ENCODE measurements around the gene NEUROD2.

DNA sequence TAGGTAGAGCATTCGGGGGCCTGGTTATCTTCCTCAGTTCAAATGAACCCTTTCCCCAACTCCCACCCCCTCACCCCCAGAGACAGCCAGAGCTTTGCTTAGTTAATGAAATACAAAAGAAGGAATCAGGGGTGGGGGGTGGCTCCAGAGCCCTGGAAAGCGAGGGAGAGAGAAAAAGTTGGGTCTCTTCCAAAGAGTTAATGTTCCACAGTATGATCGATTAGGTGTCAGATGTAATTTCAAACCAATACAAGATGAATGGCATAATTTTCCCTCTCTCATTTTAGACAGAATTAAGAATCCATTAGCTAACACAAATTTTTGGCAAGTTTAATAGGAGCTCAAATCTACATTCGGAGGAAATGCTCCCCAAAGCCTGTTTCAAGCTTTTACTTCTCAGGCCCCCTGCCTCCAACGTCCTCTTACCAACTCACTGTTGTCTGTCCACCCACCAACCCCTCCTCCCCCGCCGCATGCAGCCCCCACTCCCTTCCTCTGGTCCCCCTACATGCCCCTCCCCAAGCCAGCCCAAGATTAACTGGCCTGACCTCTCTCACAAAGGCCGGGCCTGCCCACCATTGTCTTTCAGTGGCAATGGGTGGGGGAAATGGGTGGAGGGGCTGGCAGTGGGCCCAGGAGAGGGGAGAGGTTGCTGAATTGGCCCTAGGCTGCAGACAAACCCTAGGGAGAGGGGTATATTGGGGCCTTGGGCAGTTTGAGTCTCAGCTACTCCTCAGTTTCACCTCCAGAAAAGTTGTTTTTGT, 28.2 kb downstream of the NEUROD2 start:
- TF ChIP-seq, protein P1, sequence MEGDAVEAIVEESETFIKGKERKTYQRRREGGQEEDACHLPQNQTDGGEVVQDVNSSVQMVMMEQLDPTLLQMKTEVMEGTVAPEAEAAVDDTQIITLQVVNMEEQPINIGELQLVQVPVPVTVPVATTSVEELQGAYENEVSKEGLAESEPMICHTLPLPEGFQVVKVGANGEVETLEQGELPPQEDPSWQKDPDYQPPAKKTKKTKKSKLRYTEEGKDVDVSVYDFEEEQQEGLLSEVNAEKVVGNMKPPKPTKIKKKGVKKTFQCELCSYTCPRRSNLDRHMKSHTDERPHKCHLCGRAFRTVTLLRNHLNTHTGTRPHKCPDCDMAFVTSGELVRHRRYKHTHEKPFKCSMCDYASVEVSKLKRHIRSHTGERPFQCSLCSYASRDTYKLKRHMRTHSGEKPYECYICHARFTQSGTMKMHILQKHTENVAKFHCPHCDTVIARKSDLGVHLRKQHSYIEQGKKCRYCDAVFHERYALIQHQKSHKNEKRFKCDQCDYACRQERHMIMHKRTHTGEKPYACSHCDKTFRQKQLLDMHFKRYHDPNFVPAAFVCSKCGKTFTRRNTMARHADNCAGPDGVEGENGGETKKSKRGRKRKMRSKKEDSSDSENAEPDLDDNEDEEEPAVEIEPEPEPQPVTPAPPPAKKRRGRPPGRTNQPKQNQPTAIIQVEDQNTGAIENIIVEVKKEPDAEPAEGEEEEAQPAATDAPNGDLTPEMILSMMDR (IDR thresholded peaks at IDR 0.05): no peak
- no peak for TF ChIP-seq POLR2A (IDR thresholded peaks at IDR 0.05)
